GM12873 (cell line): ENCODE results near the gene C1orf167.
A peak's percentile ranks its signal among the peaks of the same experiment; 100 is the strongest.

Source experiments
- TF ChIP-seq, protein P1 (sequence below): IDR thresholded peaks from 2 replicates; pipeline ENCODE4 v1.5.1; 2012; ENCODE audit warnings: low read depth, mild to moderate bottlenecking, moderate library complexity, low read length, control low read depth; ENCODE audit not compliant: insufficient read depth; ENCODE audit errors: missing control alignments

C1orf167 gene

DNA sequence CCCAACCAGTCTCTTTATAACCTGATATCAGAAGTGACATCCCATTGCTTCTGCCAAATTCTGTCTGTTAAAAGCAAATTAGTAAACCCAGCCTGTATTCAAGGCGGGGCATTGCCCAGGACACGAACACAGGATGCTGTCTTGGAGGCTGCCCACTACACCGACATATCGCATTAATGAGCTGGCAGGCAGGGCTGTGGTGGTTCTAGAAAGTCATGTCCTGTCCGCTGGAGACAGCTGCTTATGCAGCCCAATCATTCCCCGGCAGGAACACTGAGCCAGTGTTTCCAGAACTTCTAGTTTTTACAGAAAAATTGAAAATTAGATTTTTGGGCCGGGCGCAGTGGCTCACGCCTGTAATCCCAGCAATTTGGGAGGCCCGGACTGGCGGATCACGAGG lies 19.3 kb downstream of the C1orf167 start:
- TF ChIP-seq, protein P1, sequence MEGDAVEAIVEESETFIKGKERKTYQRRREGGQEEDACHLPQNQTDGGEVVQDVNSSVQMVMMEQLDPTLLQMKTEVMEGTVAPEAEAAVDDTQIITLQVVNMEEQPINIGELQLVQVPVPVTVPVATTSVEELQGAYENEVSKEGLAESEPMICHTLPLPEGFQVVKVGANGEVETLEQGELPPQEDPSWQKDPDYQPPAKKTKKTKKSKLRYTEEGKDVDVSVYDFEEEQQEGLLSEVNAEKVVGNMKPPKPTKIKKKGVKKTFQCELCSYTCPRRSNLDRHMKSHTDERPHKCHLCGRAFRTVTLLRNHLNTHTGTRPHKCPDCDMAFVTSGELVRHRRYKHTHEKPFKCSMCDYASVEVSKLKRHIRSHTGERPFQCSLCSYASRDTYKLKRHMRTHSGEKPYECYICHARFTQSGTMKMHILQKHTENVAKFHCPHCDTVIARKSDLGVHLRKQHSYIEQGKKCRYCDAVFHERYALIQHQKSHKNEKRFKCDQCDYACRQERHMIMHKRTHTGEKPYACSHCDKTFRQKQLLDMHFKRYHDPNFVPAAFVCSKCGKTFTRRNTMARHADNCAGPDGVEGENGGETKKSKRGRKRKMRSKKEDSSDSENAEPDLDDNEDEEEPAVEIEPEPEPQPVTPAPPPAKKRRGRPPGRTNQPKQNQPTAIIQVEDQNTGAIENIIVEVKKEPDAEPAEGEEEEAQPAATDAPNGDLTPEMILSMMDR = no peak

DNA sequence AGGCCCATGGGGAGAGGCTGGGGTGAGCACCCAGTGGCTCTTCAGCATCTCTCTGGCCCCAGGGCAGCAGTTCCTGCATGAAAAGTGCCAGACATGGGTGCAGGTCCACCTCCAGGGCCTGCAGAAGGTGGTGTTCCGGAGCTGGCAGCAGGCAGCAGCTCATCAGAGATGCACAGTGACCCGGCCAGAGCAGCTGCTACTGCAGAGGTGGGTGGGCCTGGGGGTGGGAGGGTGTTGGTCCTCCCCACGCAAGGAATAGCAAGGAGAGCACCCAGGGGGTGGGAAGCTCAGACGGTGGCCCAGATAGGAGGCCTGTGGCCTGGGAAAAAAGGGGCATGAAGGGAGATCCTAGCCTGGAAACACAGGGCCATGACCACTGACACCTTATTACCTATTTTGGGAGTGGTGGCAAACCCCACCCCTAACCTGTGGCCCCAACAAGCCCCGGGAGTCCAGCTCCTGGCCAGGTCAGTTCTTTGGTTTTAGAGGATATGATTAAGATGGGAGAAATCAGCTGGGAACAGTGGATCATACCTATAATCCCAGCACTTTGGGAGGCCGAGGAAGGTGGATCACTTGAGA lies 20.2 kb downstream of the C1orf167 start:
- TF ChIP-seq, protein P1 = no peak

GRCh38 chr1:11783556-11783955 lies 21.6 kb downstream of the C1orf167 start:
- TF ChIP-seq, protein P1 = no peak

- TF ChIP-seq, protein P1 = no peak
These were observed 22.4 kb downstream of the C1orf167 start for GRCh38 chr1:11784256-11784992.

DNA sequence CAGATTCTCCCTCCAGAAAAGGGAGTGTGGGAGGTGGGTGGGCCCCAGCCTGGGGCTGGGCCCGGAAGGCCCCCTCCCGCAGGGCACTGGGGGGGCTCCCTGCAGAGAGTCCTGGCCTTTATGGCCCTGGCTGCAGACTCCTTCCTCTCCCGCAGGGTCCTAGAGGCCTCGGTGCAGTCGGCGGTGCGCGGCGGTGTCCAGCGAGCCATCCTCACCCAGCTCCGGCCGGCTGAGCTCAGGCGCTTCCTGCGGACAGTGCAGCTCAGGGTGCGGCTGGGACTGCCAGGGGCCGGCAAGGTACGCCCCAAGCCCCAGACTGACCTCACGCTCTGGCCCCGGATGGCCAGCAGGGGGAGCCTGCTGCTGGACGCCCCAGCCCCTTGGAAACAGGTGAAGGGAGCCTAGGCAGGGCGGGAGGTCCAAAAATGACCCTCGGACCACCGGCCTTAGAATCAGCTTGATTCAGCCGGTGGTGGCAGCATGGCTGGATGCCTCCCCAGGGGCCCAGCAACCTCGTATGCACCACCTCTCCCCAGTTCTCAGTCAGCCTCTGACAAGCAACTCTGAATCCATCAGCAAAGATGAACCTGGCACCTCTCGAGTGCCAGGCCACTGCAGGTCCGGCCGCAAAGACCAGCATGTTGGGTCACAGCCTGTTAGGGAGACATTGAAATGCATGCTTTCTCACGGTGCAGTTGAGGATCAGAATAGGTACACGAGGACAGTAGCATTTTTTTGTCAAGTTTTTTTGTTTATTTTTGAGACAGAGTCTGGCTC lies 23.2 kb downstream of the C1orf167 start:
- TF ChIP-seq, protein P1 = peak; percentile 89

DNA sequence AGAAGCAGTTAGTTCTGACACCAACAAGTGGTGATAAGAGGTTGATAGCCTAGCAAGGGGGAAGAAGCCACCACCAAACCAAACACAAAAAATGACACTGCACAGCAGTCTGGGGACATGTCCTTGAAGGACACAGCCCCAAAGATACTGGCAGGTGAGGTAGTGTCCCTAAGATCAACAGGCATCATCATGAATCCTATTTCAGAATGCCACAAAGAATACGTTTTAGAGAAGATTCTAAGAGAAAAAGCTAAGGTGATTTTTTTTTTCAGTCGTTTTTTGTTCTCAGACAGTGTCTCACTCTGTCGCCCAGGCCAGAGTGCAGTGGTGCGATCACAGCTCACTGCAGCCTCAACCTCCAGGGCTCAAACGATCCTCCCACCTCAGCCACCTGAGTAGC lies 24.2 kb downstream of the C1orf167 start:
- TF ChIP-seq, protein P1 = no peak

GRCh38 chr1:11787251-11787803 lies 25.3 kb downstream of the C1orf167 start:
- TF ChIP-seq, protein P1 = no peak
